Measurements from ENCODE around the gene ITPK1.

ITPK1 gene

DNA sequence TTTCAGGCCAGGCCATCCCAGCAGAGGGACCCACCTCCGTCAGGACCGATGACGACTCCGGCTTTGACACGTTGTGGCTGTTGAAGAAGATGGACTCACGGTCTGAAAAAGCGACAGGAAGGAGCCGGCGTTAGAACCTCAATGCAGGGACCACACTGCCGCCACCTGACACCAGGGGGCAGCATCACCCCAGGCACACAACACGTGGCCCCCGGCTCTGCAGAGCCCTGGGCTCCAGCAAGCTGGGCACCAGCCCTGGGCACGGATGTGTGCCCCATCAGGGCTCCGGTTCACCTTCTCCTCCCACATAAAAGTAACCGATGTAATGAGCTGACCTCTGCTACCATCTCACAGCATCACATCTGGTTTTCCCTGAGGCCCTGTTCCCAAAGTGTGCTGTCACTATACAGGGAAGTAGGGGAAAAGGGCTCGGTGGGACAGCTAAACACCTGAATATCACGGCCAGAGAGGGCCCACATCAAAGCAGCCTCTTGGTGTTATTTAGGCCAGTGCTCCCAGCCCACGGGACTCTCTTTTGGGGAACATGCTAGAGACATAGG, 163.7 kb downstream of the ITPK1 start:
- H3K27ac ChIP-seq (ENCODE audit: low read depth in 2 of 2, low read length in 2 of 2): no peak overlapping the region

DNA sequence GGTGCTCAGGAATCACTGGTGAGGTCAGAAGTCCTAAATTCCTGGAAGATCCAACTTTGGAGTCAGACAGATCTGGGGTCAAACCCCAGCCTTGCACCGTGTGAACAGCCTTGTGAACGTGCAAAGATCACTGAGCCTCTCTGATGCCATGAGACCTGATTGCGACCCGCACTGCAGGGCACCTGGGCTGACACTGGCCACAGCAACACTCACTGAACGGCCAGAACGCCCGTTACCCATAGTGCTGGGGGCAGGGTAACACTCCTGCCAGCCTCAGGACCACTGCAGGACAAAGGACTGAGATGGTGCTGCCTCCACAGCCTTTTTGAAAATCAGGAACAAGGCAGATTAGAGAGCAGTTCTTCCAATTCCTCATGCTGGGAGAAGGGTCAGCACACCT, 164.5 kb downstream of the ITPK1 start:
- Histone ChIP-seq H3K9ac (ENCODE audit: low read depth in 1 of 2, low read length in 2 of 2) (no peak overlapping the region), H3K4me3 (ENCODE audit: low read length in 2 of 2) (no peak overlapping the region), H3K36me3 (ENCODE audit: control insufficient read depth in 2 of 2, insufficient read depth in 2 of 2, low read length in 2 of 2) (peaks cover 28 to 42% of the 10 kb centered on the region in 2 donors), H3K9me3 (ENCODE audit: control insufficient read depth in 2 of 2, low read length in 2 of 2) (no peaks in the 10 kb centered on the region), H3K27ac (ENCODE audit: low read depth in 2 of 2, low read length in 2 of 2) (no peak overlapping the region), H3K4me1 (ENCODE audit: control insufficient read depth in 2 of 2, insufficient read depth in 2 of 2, low read length in 2 of 2) (peaks cover 2 to 5% of the 10 kb centered on the region in 2 donors), H3K27me3 (ENCODE audit: control insufficient read depth in 2 of 2, insufficient read depth in 2 of 2, low read length in 2 of 2) (no peaks in the 10 kb centered on the region)

More for the DNA sequence above, 163.7 kb downstream of the ITPK1 start:
- no peaks in the 10 kb centered on the region for H3K4me1 ChIP-seq (ENCODE audit: control insufficient read depth in 2 of 2, insufficient read depth in 2 of 2, low read length in 2 of 2)
- no peak overlapping the region for H3K9ac ChIP-seq (ENCODE audit: low read depth in 1 of 2, low read length in 2 of 2)
- no peaks in the 10 kb centered on the region for H3K9me3 ChIP-seq (ENCODE audit: control insufficient read depth in 2 of 2, low read length in 2 of 2)
- H3K4me3 ChIP-seq (ENCODE audit: low read length in 2 of 2): no peak overlapping the region
- peaks cover 32 to 48% of the 10 kb centered on the region in 2 donors for H3K36me3 ChIP-seq (ENCODE audit: control insufficient read depth in 2 of 2, insufficient read depth in 2 of 2, low read length in 2 of 2)
- no peaks in the 10 kb centered on the region for H3K27me3 ChIP-seq (ENCODE audit: control insufficient read depth in 2 of 2, insufficient read depth in 2 of 2, low read length in 2 of 2)

DNA sequence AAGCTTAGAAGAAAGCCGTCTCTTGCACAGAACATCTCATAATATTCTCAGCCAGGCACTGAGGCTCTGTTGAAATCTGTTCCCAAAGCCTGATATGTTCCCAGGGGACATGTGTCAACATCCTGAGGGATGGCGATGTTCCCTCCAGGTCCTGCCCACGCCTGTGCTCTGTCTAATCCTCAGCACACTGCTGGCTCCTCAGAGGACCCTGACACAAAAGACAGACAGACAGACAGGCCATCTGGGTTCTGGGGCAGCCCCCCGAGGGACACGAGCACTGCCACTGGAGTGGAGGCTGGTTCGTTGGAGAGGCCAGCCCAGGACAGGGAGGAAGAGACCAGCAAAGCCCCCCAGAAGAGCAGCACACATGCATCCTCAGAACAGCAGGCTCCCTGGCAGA, 165.0 kb downstream of the ITPK1 start:
- H3K36me3 ChIP-seq (ENCODE audit: control insufficient read depth in 2 of 2, insufficient read depth in 2 of 2, low read length in 2 of 2): peaks cover 32 to 38% of the 10 kb centered on the region in 2 donors
- H3K9me3 ChIP-seq (ENCODE audit: control insufficient read depth in 2 of 2, low read length in 2 of 2): no peaks in the 10 kb centered on the region

DNA sequence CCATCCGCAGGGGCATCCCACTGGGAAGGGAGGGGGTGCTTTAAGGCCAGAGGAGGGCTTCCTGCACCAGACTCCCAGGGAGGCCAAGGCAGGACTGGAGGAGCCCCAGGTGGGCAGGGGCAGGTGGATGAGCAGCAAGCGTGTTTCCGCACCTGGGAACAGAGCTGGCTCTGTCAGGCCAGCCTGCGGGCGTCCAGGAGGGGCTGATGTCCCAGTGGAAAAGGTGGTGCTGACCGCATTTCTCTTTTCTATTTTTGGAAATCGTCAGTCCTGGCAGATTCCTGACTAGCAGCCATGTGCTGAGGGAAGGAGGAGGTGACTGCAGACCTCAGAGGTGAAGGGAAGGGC, 165.6 kb downstream of the ITPK1 start:
- Histone ChIP-seq H3K9me3 (ENCODE audit: control insufficient read depth in 2 of 2, low read length in 2 of 2) (no peaks in the 10 kb centered on the region), H3K27ac (ENCODE audit: low read depth in 2 of 2, low read length in 2 of 2) (no peak overlapping the region), H3K27me3 (ENCODE audit: control insufficient read depth in 2 of 2, insufficient read depth in 2 of 2, low read length in 2 of 2) (no peaks in the 10 kb centered on the region), H3K4me3 (ENCODE audit: low read length in 2 of 2) (no peak overlapping the region), H3K4me1 (ENCODE audit: control insufficient read depth in 2 of 2, insufficient read depth in 2 of 2, low read length in 2 of 2) (peaks cover 2 to 9% of the 10 kb centered on the region in 2 donors), H3K9ac (ENCODE audit: low read depth in 1 of 2, low read length in 2 of 2) (no peak overlapping the region), H3K36me3 (ENCODE audit: control insufficient read depth in 2 of 2, insufficient read depth in 2 of 2, low read length in 2 of 2) (peaks cover 38% of the 10 kb centered on the region in 2 donors)

More for the DNA sequence above, 165.0 kb downstream of the ITPK1 start:
- Histone ChIP-seq H3K4me1 (ENCODE audit: control insufficient read depth in 2 of 2, insufficient read depth in 2 of 2, low read length in 2 of 2) (peaks cover 2 to 9% of the 10 kb centered on the region in 2 donors), H3K9ac (ENCODE audit: low read depth in 1 of 2, low read length in 2 of 2) (no peak overlapping the region), H3K27ac (ENCODE audit: low read depth in 2 of 2, low read length in 2 of 2) (no peak overlapping the region), H3K27me3 (ENCODE audit: control insufficient read depth in 2 of 2, insufficient read depth in 2 of 2, low read length in 2 of 2) (no peaks in the 10 kb centered on the region), H3K4me3 (ENCODE audit: low read length in 2 of 2) (no peak overlapping the region)

DNA sequence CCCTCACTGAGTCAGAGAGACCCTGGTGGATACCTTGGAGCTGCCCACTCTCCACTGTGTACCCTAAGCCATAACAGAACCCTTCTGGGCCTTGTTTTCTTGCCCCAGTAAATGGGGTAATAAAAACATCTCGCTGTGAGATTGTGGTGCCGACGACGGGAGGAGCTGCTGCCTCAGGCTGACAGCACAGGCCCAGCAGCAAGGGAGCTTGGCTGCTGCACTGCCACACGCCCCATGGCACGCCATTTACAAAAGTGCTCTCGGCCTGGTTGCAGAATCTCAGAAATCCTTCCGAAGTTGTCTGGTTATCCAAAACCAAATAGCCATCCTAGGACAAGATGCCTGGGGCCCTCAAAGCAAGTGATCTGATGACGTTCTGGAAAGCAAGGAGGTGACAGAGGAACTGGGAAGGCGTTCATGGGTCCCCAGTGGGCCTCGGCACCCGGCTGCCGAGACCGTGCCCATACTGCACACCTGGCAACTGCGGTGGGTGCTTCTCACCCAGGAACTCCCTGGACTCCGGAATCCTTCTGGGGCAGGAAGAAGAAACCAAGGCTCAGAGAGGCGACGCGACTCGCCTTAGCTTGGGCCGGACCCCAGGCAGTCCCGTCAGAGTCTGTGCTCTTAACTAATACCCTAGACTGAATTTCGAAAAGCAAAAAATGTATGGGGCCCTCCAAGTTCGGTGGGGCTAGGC, 166.1 kb downstream of the ITPK1 start:
- H3K9ac ChIP-seq (ENCODE audit: low read depth in 1 of 2, low read length in 2 of 2): no peak overlapping the region
- peaks cover 2 to 9% of the 10 kb centered on the region in 2 donors for H3K4me1 ChIP-seq (ENCODE audit: control insufficient read depth in 2 of 2, insufficient read depth in 2 of 2, low read length in 2 of 2)
- no peaks in the 10 kb centered on the region for H3K27me3 ChIP-seq (ENCODE audit: control insufficient read depth in 2 of 2, insufficient read depth in 2 of 2, low read length in 2 of 2)
- H3K4me3 ChIP-seq (ENCODE audit: low read length in 2 of 2): no peak overlapping the region
- H3K27ac ChIP-seq (ENCODE audit: low read depth in 2 of 2, low read length in 2 of 2): no peak overlapping the region
- peaks cover 40 to 41% of the 10 kb centered on the region in 2 donors for H3K36me3 ChIP-seq (ENCODE audit: control insufficient read depth in 2 of 2, insufficient read depth in 2 of 2, low read length in 2 of 2)
- no peaks in the 10 kb centered on the region for H3K9me3 ChIP-seq (ENCODE audit: control insufficient read depth in 2 of 2, low read length in 2 of 2)

DNA sequence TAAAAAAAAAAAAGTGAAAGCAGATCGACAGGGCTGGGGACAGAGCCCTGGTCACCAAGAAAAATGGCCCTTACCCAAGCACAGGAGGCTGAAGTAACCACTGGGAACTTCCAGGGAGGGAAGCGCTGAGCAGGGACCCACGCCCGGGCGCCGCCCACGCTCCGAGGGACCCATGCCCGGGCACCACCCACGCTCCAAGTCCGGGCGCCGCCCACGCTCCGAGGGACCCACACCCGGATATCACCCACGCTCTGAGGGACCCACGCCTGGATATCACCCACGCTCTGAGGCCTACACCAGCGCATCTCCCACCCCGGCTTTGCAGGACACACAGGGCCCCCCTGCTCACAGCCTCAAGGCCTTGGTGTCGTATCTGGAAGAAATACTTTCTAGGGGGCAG, 167.1 kb downstream of the ITPK1 start:
- no peak overlapping the region for H3K9ac ChIP-seq (ENCODE audit: low read depth in 1 of 2, low read length in 2 of 2)
- H3K4me3 ChIP-seq (ENCODE audit: low read length in 2 of 2): no peak overlapping the region
- H3K36me3 ChIP-seq (ENCODE audit: control insufficient read depth in 2 of 2, insufficient read depth in 2 of 2, low read length in 2 of 2): peaks cover 43 to 46% of the 10 kb centered on the region in 2 donors
- H3K9me3 ChIP-seq (ENCODE audit: control insufficient read depth in 2 of 2, low read length in 2 of 2): no peaks in the 10 kb centered on the region
- no peaks in the 10 kb centered on the region for H3K27me3 ChIP-seq (ENCODE audit: control insufficient read depth in 2 of 2, insufficient read depth in 2 of 2, low read length in 2 of 2)
- no peak overlapping the region for H3K27ac ChIP-seq (ENCODE audit: low read depth in 2 of 2, low read length in 2 of 2)
- H3K4me1 ChIP-seq (ENCODE audit: control insufficient read depth in 2 of 2, insufficient read depth in 2 of 2, low read length in 2 of 2): peaks cover 2 to 9% of the 10 kb centered on the region in 2 donors

DNA sequence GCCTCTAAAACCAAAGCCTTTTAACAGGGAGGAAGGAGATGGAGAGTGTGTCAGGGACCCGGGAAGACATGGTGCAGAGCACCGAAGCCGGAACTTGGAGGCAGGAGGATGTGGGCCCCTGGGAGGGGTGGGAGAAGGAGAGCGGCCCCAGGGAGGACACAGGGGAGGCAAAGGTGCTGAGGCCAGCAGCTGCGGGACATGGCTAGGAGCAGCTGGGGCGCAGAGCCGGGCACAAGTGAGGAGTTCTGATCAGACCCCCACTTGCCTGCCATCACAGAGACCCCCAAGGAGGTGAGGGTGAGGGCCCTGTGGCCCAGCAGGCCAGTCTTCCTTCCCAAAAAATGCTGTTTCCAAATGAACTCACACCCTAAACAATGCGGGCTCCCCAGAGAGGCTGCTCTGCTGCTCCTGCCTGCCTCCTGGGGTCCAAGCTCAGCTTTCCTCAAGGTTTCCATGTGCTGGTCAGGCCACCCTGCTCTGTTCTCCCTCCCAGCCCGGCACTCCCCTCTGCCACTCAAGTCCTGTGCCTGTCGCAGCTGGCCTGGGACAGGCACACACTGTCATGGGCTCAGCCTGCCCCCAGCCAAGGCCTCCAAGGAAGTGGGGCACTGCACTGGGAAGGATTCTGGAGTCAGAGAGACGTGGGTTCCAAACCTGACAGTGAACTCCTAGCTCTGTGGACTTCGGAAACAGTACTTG, 168.7 kb downstream of the ITPK1 start:
- H3K27ac ChIP-seq (ENCODE audit: low read depth in 2 of 2, low read length in 2 of 2): peak overlapping the region; percentile 63 to 68
- H3K4me3 ChIP-seq (ENCODE audit: low read length in 2 of 2): no peak overlapping the region
- H3K9ac ChIP-seq (ENCODE audit: low read depth in 1 of 2, low read length in 2 of 2): peak overlapping the region in 1 of 2 donors; percentile 59
- no peaks in the 10 kb centered on the region for H3K27me3 ChIP-seq (ENCODE audit: control insufficient read depth in 2 of 2, insufficient read depth in 2 of 2, low read length in 2 of 2)
- H3K4me1 ChIP-seq (ENCODE audit: control insufficient read depth in 2 of 2, insufficient read depth in 2 of 2, low read length in 2 of 2): peaks cover 2 to 9% of the 10 kb centered on the region in 2 donors
- peaks cover 53 to 54% of the 10 kb centered on the region in 2 donors for H3K36me3 ChIP-seq (ENCODE audit: control insufficient read depth in 2 of 2, insufficient read depth in 2 of 2, low read length in 2 of 2)
- H3K9me3 ChIP-seq (ENCODE audit: control insufficient read depth in 2 of 2, low read length in 2 of 2): no peaks in the 10 kb centered on the region

DNA sequence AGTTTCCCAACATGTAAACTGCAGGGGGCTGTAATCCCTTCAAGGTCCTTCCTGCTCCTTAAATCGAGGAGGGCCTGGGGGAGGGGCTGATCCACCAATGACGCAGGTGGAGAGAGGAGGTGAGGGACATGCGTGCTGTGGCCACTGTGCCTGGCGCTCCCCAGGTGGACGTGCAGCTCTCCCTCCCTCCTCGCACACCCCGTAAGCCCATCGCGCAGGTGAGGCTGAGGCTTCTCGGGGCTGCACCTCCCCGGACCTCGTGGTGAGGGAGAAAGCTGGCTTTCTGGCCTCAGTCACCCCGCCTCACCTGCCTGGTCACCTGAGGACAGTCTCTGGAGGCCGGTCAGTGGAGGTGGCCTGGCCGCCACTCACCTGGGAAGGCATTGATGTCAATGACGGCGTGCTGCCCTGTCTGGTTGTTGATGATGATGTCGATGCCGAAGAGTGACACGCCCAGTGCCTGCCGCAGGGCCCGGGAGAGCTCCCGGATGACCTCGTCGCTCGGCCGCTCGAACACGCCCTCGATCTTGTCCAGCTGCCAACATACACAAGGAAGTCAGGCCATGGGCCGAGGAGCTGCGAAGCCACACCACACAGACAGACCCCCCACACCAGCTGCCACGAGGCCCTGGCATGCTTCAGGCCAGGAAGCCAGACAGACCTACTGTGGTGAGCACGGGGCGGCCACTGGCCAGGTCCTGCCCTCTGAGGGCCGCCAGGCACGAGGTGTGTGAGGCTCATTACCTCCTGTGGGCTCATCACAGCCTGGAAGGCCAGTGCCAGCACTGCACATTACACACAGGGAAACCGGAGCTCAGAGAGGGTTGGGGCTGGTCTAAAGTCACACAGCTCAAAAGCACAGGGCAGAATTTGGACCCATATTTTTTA, 169.5 kb downstream of the ITPK1 start:
- Histone ChIP-seq H3K27ac (ENCODE audit: low read depth in 2 of 2, low read length in 2 of 2) (peak overlapping the region; percentile 63 to 71), H3K9ac (ENCODE audit: low read depth in 1 of 2, low read length in 2 of 2) (peak overlapping the region in 1 of 2 donors; percentile 59), H3K27me3 (ENCODE audit: control insufficient read depth in 2 of 2, insufficient read depth in 2 of 2, low read length in 2 of 2) (no peaks in the 10 kb centered on the region), H3K36me3 (ENCODE audit: control insufficient read depth in 2 of 2, insufficient read depth in 2 of 2, low read length in 2 of 2) (peaks cover 55% of the 10 kb centered on the region in 2 donors), H3K4me1 (ENCODE audit: control insufficient read depth in 2 of 2, insufficient read depth in 2 of 2, low read length in 2 of 2) (peaks cover 2 to 9% of the 10 kb centered on the region in 2 donors), H3K9me3 (ENCODE audit: control insufficient read depth in 2 of 2, low read length in 2 of 2) (no peaks in the 10 kb centered on the region), H3K4me3 (ENCODE audit: low read length in 2 of 2) (no peak overlapping the region)

DNA sequence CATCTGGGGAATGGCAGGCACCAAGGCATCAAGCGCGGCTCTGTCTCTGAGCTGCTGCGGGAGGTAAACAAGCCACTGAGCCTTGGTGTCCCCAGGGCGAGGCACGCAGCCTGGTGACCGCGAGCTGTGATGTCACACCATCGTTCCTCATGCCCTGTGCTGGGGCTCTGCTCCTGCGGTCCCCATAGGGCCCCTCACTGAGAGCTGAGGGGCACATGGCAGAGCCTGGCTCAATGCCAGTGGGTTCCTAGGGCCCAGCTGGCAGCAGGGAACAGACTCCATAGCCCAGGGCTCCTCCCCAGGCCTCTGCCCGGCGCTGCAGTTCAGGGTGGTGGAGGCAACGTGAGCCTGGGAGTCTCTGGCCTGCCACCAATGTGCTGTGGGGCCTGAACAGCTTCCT, 170.2 kb downstream of the ITPK1 start:
- Histone ChIP-seq H3K4me1 (ENCODE audit: control insufficient read depth in 2 of 2, insufficient read depth in 2 of 2, low read length in 2 of 2) (peaks cover 2 to 9% of the 10 kb centered on the region in 2 donors), H3K9ac (ENCODE audit: low read depth in 1 of 2, low read length in 2 of 2) (no peak overlapping the region), H3K9me3 (ENCODE audit: control insufficient read depth in 2 of 2, low read length in 2 of 2) (no peaks in the 10 kb centered on the region), H3K36me3 (ENCODE audit: control insufficient read depth in 2 of 2, insufficient read depth in 2 of 2, low read length in 2 of 2) (peaks cover 51 to 52% of the 10 kb centered on the region in 2 donors), H3K27me3 (ENCODE audit: control insufficient read depth in 2 of 2, insufficient read depth in 2 of 2, low read length in 2 of 2) (no peaks in the 10 kb centered on the region), H3K27ac (ENCODE audit: low read depth in 2 of 2, low read length in 2 of 2) (no peak overlapping the region), H3K4me3 (ENCODE audit: low read length in 2 of 2) (no peak overlapping the region)

All from mucosa of rectum (tissue), 2 donors.